Neural progenitor cell (in vitro differentiated cells): Measurements from ENCODE around the gene P2RX1. TPM values are rescaled to one million over a fixed set of nuclear protein-coding genes. Genes with fewer than 3 reads are reported as not detected.
A peak's percentile ranks its signal among the peaks of the same experiment; 100 is the strongest.

Experiments
- DNase-seq: peaks from one replicate; pipeline ENCODE4 v3.0.0-alpha.2; 2016; ENCODE audit warnings: low spot score
- H2AFZ ChIP-seq: fragments of 200-600 bp; sonication (generic); replicated peaks from 2 replicates; pipeline ENCODE4 v1.6.1; 2016; ENCODE audit warnings: antibody characterized with exemption
- H3F3A ChIP-seq: fragments of 200-600 bp; sonication (generic); 2 replicates; pipeline ENCODE4 v1.6.1; 2016; ENCODE audit warnings: antibody characterized with exemption, low read depth
- H3K27ac ChIP-seq: fragments of 200-600 bp; sonication (generic); 2 replicates; pipeline ENCODE4 v1.5.1; 2016; ENCODE audit warnings: mild to moderate bottlenecking
- H3K27me3 ChIP-seq: fragments of 200-600 bp; sonication (generic); 2 replicates; pipeline ENCODE4 v1.6.1; 2016; ENCODE audit warnings: mild to moderate bottlenecking, moderate library complexity
- H3K36me3 ChIP-seq: fragments of 200-600 bp; sonication (generic); 2 replicates; pipeline ENCODE4 v1.5.1; 2016
- H3K4me1 ChIP-seq: fragments of 200-600 bp; sonication (generic); 2 replicates; pipeline ENCODE4 v1.6.1; 2016; ENCODE audit warnings: mixed run types
- H3K4me2 ChIP-seq: fragments of 200-600 bp; sonication (generic); 2 replicates; pipeline ENCODE4 v1.6.1; 2016
- H3K4me3 ChIP-seq: fragments of 200-600 bp; sonication (generic); 2 replicates; pipeline ENCODE4 v1.5.1; 2016
- H3K79me2 ChIP-seq: fragments of 200-600 bp; sonication (generic); 2 replicates; pipeline ENCODE4 v1.6.1; 2016; ENCODE audit warnings: low read depth
- H3K9ac ChIP-seq: fragments of 200-600 bp; sonication (generic); 2 replicates; pipeline ENCODE4 v1.6.1; 2016
- H3K9me3 ChIP-seq: fragments of 200-600 bp; sonication (generic); 2 replicates; pipeline ENCODE4 v1.5.1; 2016; ENCODE audit warnings: low read depth
- H4K20me1 ChIP-seq: fragments of 200-600 bp; sonication (generic); 2 replicates; pipeline ENCODE4 v1.6.1; 2016; ENCODE audit warnings: low read depth
- H3K27ac Mint-ChIP-seq: 3 replicates; pipeline ENCODE4 v1.8.0; 2021; ENCODE audit warnings: mixed read lengths
- H3K27me3 Mint-ChIP-seq: 2 replicates; pipeline ENCODE4 v1.8.0; 2022; ENCODE audit warnings: low read depth, mild to moderate bottlenecking, inconsistent platforms, moderate library complexity, mixed read lengths; ENCODE audit not compliant: insufficient read depth
- H3K36me3 Mint-ChIP-seq: 3 replicates; pipeline ENCODE4 v1.8.0; 2021; ENCODE audit warnings: mixed read lengths
- H3K4me1 Mint-ChIP-seq: 3 replicates; pipeline ENCODE4 v1.8.0; 2021; ENCODE audit warnings: mixed read lengths
- H3K4me3 Mint-ChIP-seq: 3 replicates; pipeline ENCODE4 v1.8.0; 2021; ENCODE audit warnings: mild to moderate bottlenecking, moderate library complexity, mixed read lengths
- H3K9me3 Mint-ChIP-seq: 3 replicates; pipeline ENCODE4 v1.8.0; 2020; ENCODE audit warnings: mixed read lengths
- CTCF ChIP-seq: fragments of 200-600 bp; sonication (generic); IDR thresholded peaks from 2 replicates; pipeline ENCODE4 v1.5.1; 2017; ENCODE audit warnings: antibody characterized with exemption, mild to moderate bottlenecking
- EZH2 ChIP-seq: fragments of 200-600 bp; sonication (generic); IDR thresholded peaks from 2 replicates; pipeline ENCODE4 v1.6.1; 2017; ENCODE audit warnings: antibody characterized with exemption, mild to moderate bottlenecking, moderate library complexity
- EZH2phosphoT487 ChIP-seq: fragments of 200-600 bp; sonication (generic); IDR thresholded peaks from 2 replicates; pipeline ENCODE4 v1.6.1; 2017; ENCODE audit warnings: antibody characterized with exemption
- total RNA-seq: library from RNA; depleted of rRNA; stranded (reverse); fragments of >200 nt; gene quantifications from 2 replicates; pipeline ENCODE4 v1.2.3, GENCODE V29; 2015; ENCODE audit warnings: low replicate concordance

Gene P2RX1
- total RNA-seq, 1 donor from 2014 or later, result not detected

GRCh38 chr17:3963237-3964201 lies 47.3 kb upstream of the P2RX1 start:
- peak overlapping the region; percentile 66 for H3K4me2 ChIP-seq
- H3K4me3 Mint-ChIP-seq, result peak overlapping the region; percentile 67
- peaks cover 4% of the 10 kb centered on the region for H3K4me1 ChIP-seq
- peaks cover 61% of the 10 kb centered on the region for H3K27me3 ChIP-seq
- H3K27me3 Mint-ChIP-seq, result peaks cover 48% of the 10 kb centered on the region
- H3K36me3 ChIP-seq, result no peaks in the 10 kb centered on the region
- no peaks in the 10 kb centered on the region for H3K9me3 ChIP-seq
- H3K36me3 Mint-ChIP-seq, result no peaks in the 10 kb centered on the region
- no peak overlapping the region for H3K27ac Mint-ChIP-seq
- peaks cover 19% of the 10 kb centered on the region for H3F3A ChIP-seq
- H4K20me1 ChIP-seq, result no peaks in the 10 kb centered on the region
- peak; percentile 91 for TF ChIP-seq EZH2phosphoT487
- TF ChIP-seq EZH2, result peak; percentile 96
- TF ChIP-seq CTCF, result no peak
- no peak overlapping the region for H2AFZ ChIP-seq
- no peaks in the 10 kb centered on the region for H3K9me3 Mint-ChIP-seq
- H3K9ac ChIP-seq, result no peak overlapping the region
- peak overlapping the region; percentile 45 for H3K4me3 ChIP-seq
- no peaks in the 10 kb centered on the region for H3K79me2 ChIP-seq
- DNase-seq, result peak; percentile 52
- peaks cover 16% of the 10 kb centered on the region for H3K4me1 Mint-ChIP-seq
- H3K27ac ChIP-seq, result no peak overlapping the region

GRCh38 chr17:3962965-3963236 lies 46.6 kb upstream of the P2RX1 start:
- Mint-ChIP-seq H3K27ac (no peak overlapping the region), H3K4me1 (peaks cover 16% of the 10 kb centered on the region), H3K36me3 (no peaks in the 10 kb centered on the region), H3K27me3 (peaks cover 49% of the 10 kb centered on the region), H3K4me3 (peak overlapping the region; percentile 67), H3K9me3 (no peaks in the 10 kb centered on the region)
- H4K20me1 ChIP-seq, result no peaks in the 10 kb centered on the region
- H3K27me3 ChIP-seq, result peaks cover 61% of the 10 kb centered on the region
- no peaks in the 10 kb centered on the region for H3K79me2 ChIP-seq
- peaks cover 4% of the 10 kb centered on the region for H3K4me1 ChIP-seq
- no peak overlapping the region for H3K27ac ChIP-seq
- no peak overlapping the region for H3K9ac ChIP-seq
- no peak for DNase-seq
- no peak for TF ChIP-seq EZH2
- TF ChIP-seq EZH2phosphoT487, result no peak
- TF ChIP-seq CTCF, result no peak
- peaks cover 20% of the 10 kb centered on the region for H3F3A ChIP-seq
- no peaks in the 10 kb centered on the region for H3K9me3 ChIP-seq
- H3K4me2 ChIP-seq, result no peak overlapping the region
- no peak overlapping the region for H3K4me3 ChIP-seq
- H2AFZ ChIP-seq, result no peak overlapping the region
- no peaks in the 10 kb centered on the region for H3K36me3 ChIP-seq

GRCh38 chr17:3962217-3962964 lies 46.1 kb upstream of the P2RX1 start:
- no peak overlapping the region for H2AFZ ChIP-seq
- H3F3A ChIP-seq, result peaks cover 22% of the 10 kb centered on the region
- H3K27me3 ChIP-seq, result peaks cover 61% of the 10 kb centered on the region
- Mint-ChIP-seq H3K9me3 (no peaks in the 10 kb centered on the region), H3K4me3 (no peak overlapping the region), H3K36me3 (no peaks in the 10 kb centered on the region), H3K27me3 (peaks cover 55% of the 10 kb centered on the region), H3K4me1 (peaks cover 18% of the 10 kb centered on the region), H3K27ac (no peak overlapping the region)
- no peak overlapping the region for H3K4me2 ChIP-seq
- no peaks in the 10 kb centered on the region for H3K36me3 ChIP-seq
- no peaks in the 10 kb centered on the region for H3K9me3 ChIP-seq
- no peak for DNase-seq
- no peaks in the 10 kb centered on the region for H3K79me2 ChIP-seq
- H3K4me3 ChIP-seq, result no peak overlapping the region
- TF ChIP-seq EZH2, result no peak
- TF ChIP-seq EZH2phosphoT487, result no peak
- no peaks in the 10 kb centered on the region for H4K20me1 ChIP-seq
- no peak overlapping the region for H3K27ac ChIP-seq
- peaks cover 4% of the 10 kb centered on the region for H3K4me1 ChIP-seq
- H3K9ac ChIP-seq, result no peak overlapping the region
